Measurements from ENCODE around the gene CDH4.

Gene CDH4

DNA sequence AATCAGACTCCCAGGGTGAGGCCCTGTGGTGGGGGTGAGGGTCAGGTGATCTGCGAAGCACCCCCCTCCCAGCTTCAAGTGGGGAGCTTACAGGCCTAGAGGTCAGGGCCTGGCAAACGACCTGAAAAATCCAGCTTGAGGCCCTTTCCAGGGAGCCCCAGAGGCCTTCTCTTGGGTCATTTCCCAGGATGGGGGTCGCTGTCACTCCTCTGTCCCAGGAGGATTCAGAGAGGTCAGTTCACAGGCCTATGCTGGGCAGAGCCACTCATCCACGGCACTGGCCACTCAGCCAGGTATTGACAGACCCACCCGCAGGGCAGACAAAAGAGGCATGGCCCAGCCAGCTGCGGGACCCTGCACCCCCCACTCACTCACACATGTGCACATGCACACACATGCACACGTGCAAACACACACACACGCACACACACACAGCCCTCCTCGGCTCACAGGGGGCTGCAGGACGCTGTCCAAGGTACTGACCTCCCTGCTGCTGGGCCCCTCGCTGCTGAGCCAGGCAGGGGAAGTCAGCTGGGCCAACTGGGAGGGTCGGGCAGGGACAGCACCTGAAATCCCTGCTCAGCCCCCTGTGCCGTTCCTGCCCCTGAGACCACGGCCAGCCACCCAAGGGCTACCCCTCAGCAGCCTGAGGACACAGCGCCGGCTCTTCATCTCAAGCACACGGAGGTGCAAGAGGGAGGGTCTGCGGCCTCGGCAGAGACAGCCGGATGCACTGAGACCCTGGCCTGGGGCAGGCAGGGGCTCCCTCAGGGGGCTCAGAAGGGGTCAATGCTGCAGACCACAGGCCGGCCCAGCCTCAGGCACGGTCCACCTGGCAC, 699.9 kb downstream of the CDH4 start:
- FAIRE-seq (no peak), DNase-seq (ENCODE audit: low spot score) (no peak)

GRCh38 chr20:61953037-61954021, 701.3 kb downstream of the CDH4 start:
- DNase-seq (ENCODE audit: low spot score) (no peak), FAIRE-seq (no peak)

- DNase-seq (ENCODE audit: low spot score) = no peak
- no peak for FAIRE-seq
Observed at GRCh38 chr20:61954276-61955021, 702.4 kb downstream of the CDH4 start.

DNA sequence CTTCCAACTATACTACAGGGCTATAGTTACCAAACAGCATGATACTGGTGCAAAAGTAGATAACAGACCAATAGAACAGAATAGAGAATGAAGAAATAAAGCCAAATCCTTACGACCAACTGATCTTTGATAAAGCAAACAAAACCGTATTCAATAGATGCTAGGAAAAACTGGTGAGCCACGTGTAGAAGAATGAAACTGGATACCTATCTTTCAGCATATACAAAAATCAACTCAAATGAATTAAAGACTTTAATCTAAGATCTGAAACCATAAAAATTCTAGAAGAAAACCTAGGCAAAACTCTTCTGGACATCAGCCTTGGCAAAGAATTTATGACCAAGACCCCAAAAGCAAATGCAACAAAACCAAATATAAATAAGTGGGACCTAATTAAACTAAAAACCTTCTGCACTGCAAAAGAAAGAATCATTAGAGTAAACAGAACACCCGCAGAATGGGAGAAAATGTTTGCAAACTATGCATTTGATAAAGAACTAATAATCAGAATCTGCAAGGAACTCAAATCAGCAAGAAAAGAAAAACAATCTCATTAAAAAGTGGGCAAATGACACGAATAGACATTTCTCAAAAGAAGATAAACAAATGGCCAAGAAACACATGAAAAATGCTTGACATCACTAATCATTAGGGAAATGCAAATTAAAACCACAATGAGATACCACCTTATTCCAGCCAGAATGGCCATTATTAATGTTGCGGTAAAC, 703.8 kb downstream of the CDH4 start:
- FAIRE-seq = no peak
- no peak for DNase-seq (ENCODE audit: low spot score)

- FAIRE-seq (no peak), DNase-seq (ENCODE audit: low spot score) (no peak)
Observed at GRCh38 chr20:61956396-61957342, 704.6 kb downstream of the CDH4 start.

- no peak for FAIRE-seq
Observed at GRCh38 chr20:61957961-61958715, 706.1 kb downstream of the CDH4 start.

DNA sequence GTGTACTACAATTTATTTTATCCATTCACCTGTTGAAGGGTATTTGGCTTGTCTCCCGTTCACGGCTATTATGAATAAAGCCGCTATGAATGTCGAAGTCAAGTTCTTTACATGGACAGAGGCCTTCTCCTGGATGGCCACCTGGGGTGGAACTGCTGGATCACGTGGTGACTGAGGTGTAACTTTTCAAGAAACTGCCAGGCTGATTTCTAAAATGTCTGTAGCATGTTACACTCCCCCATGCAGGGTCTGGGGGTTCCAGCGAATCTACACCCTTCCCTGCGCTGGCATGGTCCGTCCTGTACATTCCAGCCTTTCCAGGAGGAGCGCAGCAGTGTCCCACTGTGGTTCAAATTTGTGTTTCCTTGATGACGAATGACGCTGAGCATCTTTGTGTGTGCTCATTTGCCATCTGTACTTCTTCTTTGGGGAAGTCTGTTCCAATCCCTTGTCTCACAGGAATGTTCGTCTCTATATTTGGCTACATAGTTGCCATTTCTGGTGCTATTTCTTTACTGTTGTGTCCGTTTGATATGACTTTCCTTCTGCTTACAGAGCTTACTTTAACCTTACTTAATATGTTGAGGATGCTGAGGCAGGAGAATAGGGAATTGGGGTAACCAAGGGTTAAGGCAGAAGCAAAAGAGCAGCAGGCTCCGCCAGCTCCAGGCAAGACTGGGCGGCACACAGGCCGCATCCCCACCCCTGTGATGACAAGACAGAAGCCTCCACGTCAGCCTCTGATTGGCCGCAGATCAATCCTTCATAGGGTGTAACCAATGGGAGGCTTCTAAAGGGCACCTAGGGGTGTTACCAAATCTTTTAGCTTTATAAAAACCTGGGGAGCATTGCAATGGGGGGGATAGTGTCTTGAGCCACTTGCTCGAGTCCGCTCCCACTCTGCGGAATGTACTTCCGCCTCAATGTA, 707.0 kb downstream of the CDH4 start:
- DNase-seq (ENCODE audit: low spot score) = peak; percentile 2

More at GRCh38 chr20:61957961-61958715, 706.1 kb downstream of the CDH4 start:
- no peak for DNase-seq (ENCODE audit: low spot score)

DNA sequence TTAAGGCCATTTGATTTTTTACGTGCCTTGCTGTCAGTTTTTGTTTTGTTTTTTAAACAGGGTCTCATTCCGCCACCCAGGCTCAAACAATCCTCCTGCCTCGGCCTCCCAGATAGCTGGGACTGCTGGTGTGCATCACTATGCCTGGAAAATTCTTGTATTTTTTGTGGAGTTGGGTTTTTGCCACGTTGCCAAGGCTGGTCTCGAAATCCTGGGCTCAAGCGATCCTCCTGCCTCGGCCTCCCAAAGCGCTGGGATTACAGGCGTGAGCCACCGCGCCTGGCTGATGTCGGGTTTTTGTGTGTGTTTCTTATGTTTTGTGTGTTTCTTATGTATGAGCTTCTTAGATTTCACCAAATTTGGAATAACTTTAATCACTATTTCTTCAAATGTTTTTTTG, 708.8 kb downstream of the CDH4 start:
- DNase-seq (ENCODE audit: low spot score) = no peak
- no peak for FAIRE-seq

More for the DNA sequence above, 707.0 kb downstream of the CDH4 start:
- no peak for FAIRE-seq

DNA sequence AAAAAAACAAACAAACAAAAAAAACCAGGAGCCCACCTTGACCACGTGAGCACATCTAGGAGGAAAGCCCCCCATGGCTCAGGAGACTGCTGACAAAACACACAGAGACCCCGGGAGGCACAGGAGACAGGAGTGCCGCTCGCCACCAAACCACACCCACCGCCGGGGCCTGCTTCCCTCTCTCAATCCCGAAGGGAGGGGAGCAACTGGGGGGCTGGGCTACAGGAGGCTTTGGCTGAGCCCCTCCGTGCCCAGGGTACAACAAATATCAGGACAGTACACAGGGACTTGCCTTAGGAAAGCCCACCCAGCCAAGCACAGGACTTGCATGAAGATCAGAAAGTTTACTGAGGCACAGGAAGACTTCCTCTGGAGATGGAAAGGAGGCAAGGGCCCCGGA, 711.1 kb downstream of the CDH4 start:
- FAIRE-seq (no peak), DNase-seq (ENCODE audit: low spot score) (no peak)

- no peak for FAIRE-seq
- peak; percentile 2 for DNase-seq (ENCODE audit: low spot score)
Observed at GRCh38 chr20:61963885-61964674, 712.0 kb downstream of the CDH4 start.

DNA sequence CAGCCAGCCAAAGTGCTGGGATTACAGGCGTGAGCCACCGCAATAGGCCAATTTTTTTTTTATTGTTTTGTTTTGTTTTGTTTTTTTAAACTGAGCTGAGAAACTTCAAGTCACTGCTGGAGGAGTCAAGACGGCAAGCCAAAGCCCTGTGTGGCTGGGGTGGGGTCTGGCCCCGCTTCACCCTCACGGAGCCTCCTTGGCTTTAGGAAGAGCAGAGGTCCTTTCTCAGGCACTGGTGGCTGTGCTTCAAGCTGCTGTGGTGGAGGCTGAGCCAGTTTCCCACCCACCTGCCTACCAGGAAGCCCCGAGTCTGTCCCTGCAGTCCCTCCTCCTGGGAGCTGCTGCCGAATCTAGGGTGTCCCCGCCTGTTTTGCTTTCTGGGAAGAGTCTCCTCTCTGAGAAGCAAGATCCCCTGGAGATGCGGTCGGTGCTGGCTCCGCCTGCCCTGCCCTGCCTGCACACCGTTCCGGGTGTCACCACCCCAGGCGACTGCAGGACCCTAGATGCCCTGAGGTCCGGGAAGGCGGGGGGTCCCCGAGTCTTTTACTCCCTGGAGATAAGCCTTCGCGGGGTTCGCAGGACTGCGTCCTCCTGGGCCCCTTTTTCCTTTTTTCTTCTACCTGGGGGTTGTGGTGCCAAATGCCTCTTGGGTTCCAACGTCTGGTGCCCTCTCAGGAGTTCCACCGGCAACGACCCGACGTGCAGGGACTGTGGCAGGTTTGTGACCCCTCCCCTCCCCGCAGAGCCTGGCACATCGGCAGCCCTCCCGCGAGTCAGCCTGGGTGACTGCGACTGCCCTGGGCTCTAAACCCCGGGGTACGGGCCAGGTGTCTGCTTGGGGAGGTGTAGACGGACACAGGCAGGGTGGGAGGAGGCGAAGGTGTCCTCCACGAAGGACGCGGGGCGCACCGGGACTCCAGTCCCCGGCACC, 712.9 kb downstream of the CDH4 start:
- no peak for FAIRE-seq
- DNase-seq (ENCODE audit: low spot score) = peak; percentile 3

GRCh38 chr20:61965606-61966491, 713.8 kb downstream of the CDH4 start:
- FAIRE-seq (no peak), DNase-seq (ENCODE audit: low spot score) (no peak)

- DNase-seq (ENCODE audit: low spot score) = peak; percentile 2
- FAIRE-seq = no peak
Observed at GRCh38 chr20:61966492-61967244, 714.6 kb downstream of the CDH4 start.

- no peak for FAIRE-seq
- DNase-seq (ENCODE audit: low spot score) = peak; percentile 1
Observed at GRCh38 chr20:61967300-61967699, 715.2 kb downstream of the CDH4 start.
